ENCODE results near the gene RHBG. TPM values are rescaled to one million over a fixed set of nuclear protein-coding genes. Genes with fewer than 3 reads are reported as not detected.
"Not testable (repeated sequence)": the region's sequence is repeated elsewhere in the genome, so short reads cannot be mapped to it uniquely, and the experiment has no call there.

Gene RHBG
- total and polyA plus RNA-seq, 9 donors = 0.13 to 1.2 (median 0.49) TPM; not detected in 6

DNA sequence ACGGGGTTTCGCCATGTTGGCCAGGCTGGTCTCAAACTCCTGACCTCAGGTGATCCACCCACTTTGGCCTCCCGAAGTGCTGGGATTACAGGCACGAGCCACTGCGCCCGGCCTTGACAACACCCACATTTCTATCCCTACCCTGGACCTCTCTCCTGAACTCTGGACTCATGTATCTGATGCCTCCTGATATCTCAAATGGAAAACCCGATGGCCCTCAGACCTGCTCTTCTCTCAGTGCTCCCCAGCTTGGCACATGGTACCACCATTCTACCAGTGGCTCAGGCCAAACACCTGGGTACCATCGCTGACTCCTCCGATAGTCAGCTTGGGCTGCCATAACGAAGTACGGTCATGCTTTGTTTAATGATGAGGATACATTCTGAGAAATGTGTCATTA, 8.5 kb upstream of the RHBG start:
- no peaks in the 10 kb centered on the region for H3K4me1 ChIP-seq (ENCODE audit: control insufficient read depth, insufficient read depth, low read length)
- H3K9me3 ChIP-seq (replicated peaks; ENCODE audit: control insufficient read depth, low read depth, low read length) = no peaks in the 10 kb centered on the region
- H3K27me3 ChIP-seq (ENCODE audit: control insufficient read depth, insufficient read depth, low read length) = peaks cover 28% of the 10 kb centered on the region
- no peaks in the 10 kb centered on the region for H3K36me3 ChIP-seq (ENCODE audit: control insufficient read depth, insufficient read depth, low read length)
- no peak overlapping the region for H3K27ac ChIP-seq (ENCODE audit: low read length)
- no peak overlapping the region for H3K4me3 ChIP-seq (ENCODE audit: low read length)
- WGBS (ENCODE audit: insufficient coverage) = 89% methylated on average over 6 of the region's 11 CpGs
- DNase-seq = no peak

DNA sequence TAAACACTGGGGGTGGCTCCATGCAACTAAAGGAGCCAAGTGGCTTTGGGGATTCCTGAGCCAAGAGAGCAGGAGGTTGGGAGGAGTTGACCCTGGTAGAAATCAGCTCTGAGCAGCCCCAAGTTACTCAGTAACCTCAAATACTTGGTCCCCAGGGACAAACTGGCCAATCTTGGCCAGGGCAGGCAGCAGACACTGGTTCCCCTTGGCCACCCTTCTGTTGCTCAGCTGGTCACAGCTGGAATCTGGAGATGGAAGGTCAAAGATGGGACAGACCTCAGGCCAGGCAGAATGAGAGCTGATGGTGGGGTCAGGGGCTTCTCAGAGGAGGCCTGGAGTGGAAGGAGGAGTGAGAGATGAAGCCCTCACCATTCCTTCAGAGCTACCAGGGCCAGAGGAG, 3.3 kb upstream of the RHBG start:
- Histone ChIP-seq H3K27me3 (ENCODE audit: control insufficient read depth, insufficient read depth, low read length) (peaks cover 48% of the 10 kb centered on the region), H3K9me3 (replicated peaks; ENCODE audit: control insufficient read depth, low read depth, low read length) (no peaks in the 10 kb centered on the region), H3K27ac (ENCODE audit: low read length) (no peak overlapping the region), H3K4me3 (ENCODE audit: low read length) (no peak overlapping the region), H3K36me3 (ENCODE audit: control insufficient read depth, insufficient read depth, low read length) (no peaks in the 10 kb centered on the region), H3K4me1 (ENCODE audit: control insufficient read depth, insufficient read depth, low read length) (peaks cover 9% of the 10 kb centered on the region)
- DNase-seq = no peak

DNA sequence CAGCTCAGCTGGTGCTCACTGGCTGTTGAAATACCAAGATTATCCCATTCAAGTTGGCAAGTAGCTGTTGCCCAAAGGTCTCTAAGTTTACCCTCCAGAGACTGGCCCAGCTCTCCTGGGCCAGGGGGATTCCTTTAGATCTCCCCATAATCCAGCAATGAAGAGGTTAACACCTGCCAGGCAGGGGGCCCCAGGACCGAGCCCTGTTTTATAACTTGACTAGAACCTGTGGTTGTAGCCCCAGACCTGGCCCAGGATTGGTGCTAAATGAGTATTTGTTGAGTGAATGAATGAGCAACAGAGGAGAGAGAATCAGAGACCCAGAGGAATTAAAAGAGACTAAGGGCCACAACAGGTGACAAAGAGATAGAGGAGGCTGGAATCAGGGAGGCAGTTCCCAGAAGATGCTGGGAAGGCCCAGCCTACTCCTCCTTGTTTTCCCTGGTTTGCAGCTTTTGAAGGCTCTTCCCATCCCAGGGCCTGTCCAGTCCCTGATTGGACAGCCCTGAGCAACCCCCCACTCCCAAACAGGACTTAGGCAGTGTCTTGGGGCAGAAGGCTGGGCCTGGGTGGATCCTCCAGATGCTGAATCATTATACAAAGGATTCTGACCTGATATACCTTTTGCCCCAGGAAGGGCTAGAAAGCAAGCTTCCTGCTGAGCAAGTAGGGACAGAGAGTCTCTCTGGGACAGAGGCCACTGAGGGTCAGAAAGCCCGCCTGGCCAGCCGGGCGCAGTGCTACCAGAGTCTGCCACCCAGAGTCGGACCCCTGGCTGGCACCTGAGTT, 2.4 kb upstream of the RHBG start:
- Histone ChIP-seq H3K27ac (ENCODE audit: low read length) (no peak overlapping the region), H3K36me3 (ENCODE audit: control insufficient read depth, insufficient read depth, low read length) (no peaks in the 10 kb centered on the region), H3K4me1 (ENCODE audit: control insufficient read depth, insufficient read depth, low read length) (peaks cover 9% of the 10 kb centered on the region), H3K4me3 (ENCODE audit: low read length) (no peak overlapping the region), H3K27me3 (ENCODE audit: control insufficient read depth, insufficient read depth, low read length) (peaks cover 54% of the 10 kb centered on the region), H3K9me3 (replicated peaks; ENCODE audit: control insufficient read depth, low read depth, low read length) (no peaks in the 10 kb centered on the region)
- WGBS (ENCODE audit: insufficient coverage) = 65% methylated on average over 5 of the region's 5 CpGs
- no peak for DNase-seq

DNA sequence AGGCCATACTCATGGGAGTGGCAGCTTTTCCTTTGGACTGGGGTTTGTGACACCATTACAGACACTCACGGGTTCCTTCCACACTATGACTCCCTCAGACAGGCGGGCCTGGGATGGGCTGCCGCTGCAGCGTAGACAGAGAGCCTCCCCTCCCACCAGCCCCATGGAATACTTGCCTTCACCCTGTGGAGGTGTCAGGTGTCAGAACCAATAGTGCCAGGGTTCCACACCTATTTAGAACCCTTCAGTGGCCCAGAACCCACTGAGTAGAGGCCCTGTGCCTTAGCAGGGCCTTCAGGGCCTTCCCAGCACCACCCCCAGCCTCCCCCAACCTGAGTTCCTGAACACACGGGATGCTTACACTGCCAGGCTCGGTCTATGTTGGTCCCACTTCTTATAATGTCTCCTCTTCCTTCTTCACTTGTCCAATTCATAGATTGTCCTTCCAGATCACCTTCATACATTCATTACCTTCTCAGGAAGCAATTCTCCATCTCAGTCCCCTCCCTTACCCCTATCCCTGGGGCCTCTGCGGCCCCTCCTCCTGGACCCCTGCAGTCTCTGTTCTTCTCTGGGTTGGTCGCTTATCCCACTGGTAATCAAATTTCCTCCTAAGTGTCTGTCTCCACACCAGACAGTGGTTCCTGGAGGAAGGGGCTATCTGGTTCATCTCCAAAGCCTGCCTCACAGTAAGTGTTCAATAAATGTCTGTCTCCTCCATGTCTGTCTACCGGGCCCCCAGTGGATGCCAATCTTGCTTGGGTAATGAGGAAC, 1.4 kb upstream of the RHBG start:
- Histone ChIP-seq H3K4me1 (ENCODE audit: control insufficient read depth, insufficient read depth, low read length) (peaks cover 9% of the 10 kb centered on the region), H3K27me3 (ENCODE audit: control insufficient read depth, insufficient read depth, low read length) (peaks cover 62% of the 10 kb centered on the region), H3K9me3 (replicated peaks; ENCODE audit: control insufficient read depth, low read depth, low read length) (no peaks in the 10 kb centered on the region), H3K27ac (ENCODE audit: low read length) (no peak overlapping the region), H3K4me3 (ENCODE audit: low read length) (no peak overlapping the region), H3K36me3 (ENCODE audit: control insufficient read depth, insufficient read depth, low read length) (no peaks in the 10 kb centered on the region)
- 51% methylated on average over 5 of the region's 9 CpGs for WGBS (ENCODE audit: insufficient coverage)
- DNase-seq = no peak

DNA sequence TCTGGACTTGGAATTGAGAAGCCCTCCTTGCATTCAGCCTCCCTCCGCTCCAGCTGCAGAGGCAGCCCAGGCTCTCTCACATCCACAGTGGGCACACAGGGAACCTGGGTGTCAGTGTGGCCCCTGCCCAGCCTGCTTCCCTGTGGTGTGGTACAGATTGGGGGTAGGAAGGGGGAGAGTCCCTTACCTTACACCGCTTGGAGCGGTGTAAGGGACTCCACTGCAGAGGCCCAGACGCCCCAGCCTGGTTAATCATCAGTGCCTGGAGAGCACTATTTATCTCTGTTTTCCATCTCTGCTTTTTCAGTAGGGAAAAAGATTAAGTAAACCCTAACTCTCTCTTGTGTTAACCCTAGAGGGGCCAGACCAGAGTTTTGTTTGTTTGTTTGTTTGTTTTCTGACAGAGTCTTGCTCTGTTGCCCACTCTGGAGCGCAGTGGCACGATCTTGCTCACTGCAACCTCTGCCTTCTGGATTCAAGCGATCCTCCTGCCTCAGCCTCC, 803 bp upstream of the RHBG start:
- no peak overlapping the region for H3K4me3 ChIP-seq (ENCODE audit: low read length)
- no peak overlapping the region for H3K27ac ChIP-seq (ENCODE audit: low read length)
- H3K36me3 ChIP-seq (ENCODE audit: control insufficient read depth, insufficient read depth, low read length) = no peaks in the 10 kb centered on the region
- no peak for DNase-seq
- H3K4me1 ChIP-seq (ENCODE audit: control insufficient read depth, insufficient read depth, low read length) = peaks cover 9% of the 10 kb centered on the region
- no peaks in the 10 kb centered on the region for H3K9me3 ChIP-seq (replicated peaks; ENCODE audit: control insufficient read depth, low read depth, low read length)
- peaks cover 66% of the 10 kb centered on the region for H3K27me3 ChIP-seq (ENCODE audit: control insufficient read depth, insufficient read depth, low read length)
- 90% methylated on average over 2 of the region's 7 CpGs for WGBS (ENCODE audit: insufficient coverage)

DNA sequence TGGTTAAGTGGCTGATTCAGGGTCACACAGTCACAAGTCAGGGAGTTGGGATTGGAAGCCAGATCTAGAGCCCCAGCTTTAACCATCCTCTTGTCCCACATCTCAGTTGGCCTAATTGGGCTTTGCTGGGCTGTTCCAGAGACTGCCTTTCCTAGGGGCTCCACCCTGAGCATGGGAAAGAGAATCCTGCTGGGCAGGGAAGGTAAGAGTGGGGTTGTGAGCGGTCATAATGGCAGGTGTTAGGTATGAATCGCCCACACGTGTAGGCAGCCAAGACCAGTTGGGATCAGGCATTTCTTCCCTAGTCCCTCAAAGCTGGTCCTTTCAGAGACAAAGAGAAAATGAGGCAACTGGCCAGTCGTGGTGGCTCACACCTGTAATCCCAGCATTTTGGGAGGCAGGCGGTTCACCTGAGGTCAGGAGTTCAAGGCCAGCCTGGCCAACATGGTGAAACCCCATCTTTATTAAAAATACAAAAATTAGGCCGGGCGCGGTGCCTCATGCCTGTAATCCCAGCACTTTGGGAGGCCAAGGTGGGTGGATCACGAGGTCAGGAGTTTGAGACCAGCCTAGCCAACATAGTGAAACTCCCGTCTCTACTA, 775 bp downstream of the RHBG start:
- H3K4me3 ChIP-seq (ENCODE audit: low read length); H3K27ac ChIP-seq (ENCODE audit: low read length); H3K4me1 ChIP-seq (ENCODE audit: control insufficient read depth, insufficient read depth, low read length); DNase-seq; H3K36me3 ChIP-seq (ENCODE audit: control insufficient read depth, insufficient read depth, low read length); H3K9me3 ChIP-seq (replicated peaks; ENCODE audit: control insufficient read depth, low read depth, low read length): not testable (repeated sequence)
- H3K27me3 ChIP-seq (ENCODE audit: control insufficient read depth, insufficient read depth, low read length) = peaks cover 63% of the 10 kb centered on the region
- WGBS (ENCODE audit: insufficient coverage) = 94% methylated on average over 4 of the region's 10 CpGs

DNA sequence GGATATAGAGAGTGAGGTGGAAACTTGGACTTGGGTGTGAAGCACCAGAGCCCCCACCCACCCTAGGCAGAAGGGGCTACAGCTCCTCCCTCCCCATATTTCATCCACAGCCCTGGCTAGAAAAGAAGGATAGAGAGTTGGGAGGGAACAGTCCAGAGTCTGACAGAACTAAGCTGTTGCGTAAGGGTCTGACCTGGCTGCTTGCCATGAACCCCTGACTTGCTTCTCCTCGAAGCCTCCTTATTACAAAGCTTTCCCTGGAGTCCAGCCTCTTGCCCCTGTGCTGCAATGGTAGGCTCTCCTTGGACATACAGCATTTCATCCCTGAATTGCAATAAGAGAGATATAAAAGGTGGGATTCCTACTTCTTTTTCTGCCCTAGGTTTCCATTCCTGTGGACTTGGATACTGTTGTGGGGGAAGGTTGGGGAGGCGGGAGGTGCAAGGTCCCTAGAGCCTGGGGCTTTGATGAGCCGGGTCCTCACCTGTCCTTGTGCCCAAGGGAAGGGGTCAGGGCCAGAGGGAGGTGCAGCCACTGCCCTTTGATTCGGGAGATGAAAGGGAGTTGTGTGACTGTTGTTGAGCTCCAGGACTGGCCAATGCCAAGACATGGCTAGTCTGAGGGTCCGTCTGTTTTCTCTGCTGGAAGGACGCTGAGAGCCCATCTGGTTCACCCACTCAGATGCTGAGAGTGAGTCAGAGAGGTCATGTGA, 2.7 kb downstream of the RHBG start:
- H3K4me1 ChIP-seq (ENCODE audit: control insufficient read depth, insufficient read depth, low read length) = peaks cover 9% of the 10 kb centered on the region
- no peaks in the 10 kb centered on the region for H3K9me3 ChIP-seq (replicated peaks; ENCODE audit: control insufficient read depth, low read depth, low read length)
- no peak for DNase-seq
- no peaks in the 10 kb centered on the region for H3K36me3 ChIP-seq (ENCODE audit: control insufficient read depth, insufficient read depth, low read length)
- H3K27ac ChIP-seq (ENCODE audit: low read length) = no peak overlapping the region
- no peak overlapping the region for H3K4me3 ChIP-seq (ENCODE audit: low read length)
- WGBS (ENCODE audit: insufficient coverage) = 34% methylated on average over 7 of the region's 7 CpGs
- H3K27me3 ChIP-seq (ENCODE audit: control insufficient read depth, insufficient read depth, low read length) = peaks cover 54% of the 10 kb centered on the region

DNA sequence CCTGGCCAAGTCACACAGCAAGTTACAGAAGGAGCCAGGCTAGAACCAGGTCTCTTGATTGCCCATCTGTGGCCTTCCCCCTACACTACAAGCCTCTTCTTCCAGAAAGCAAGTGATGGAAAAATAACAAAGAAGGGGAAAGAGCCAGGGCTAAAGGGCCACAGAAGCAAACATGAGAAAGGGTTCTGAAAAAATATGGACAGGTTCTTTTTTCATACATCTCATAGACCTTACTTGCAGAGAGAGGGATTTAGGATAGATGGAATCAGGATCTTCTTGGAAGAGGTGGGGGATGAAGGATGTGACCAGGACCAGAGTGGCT, 3.2 kb downstream of the RHBG start:
- Histone ChIP-seq H3K4me3 (ENCODE audit: low read length) (no peak overlapping the region), H3K9me3 (replicated peaks; ENCODE audit: control insufficient read depth, low read depth, low read length) (no peaks in the 10 kb centered on the region), H3K27ac (ENCODE audit: low read length) (no peak overlapping the region), H3K36me3 (ENCODE audit: control insufficient read depth, insufficient read depth, low read length) (no peaks in the 10 kb centered on the region), H3K27me3 (ENCODE audit: control insufficient read depth, insufficient read depth, low read length) (peaks cover 49% of the 10 kb centered on the region), H3K4me1 (ENCODE audit: control insufficient read depth, insufficient read depth, low read length) (peaks cover 9% of the 10 kb centered on the region)
- DNase-seq = no peak

DNA sequence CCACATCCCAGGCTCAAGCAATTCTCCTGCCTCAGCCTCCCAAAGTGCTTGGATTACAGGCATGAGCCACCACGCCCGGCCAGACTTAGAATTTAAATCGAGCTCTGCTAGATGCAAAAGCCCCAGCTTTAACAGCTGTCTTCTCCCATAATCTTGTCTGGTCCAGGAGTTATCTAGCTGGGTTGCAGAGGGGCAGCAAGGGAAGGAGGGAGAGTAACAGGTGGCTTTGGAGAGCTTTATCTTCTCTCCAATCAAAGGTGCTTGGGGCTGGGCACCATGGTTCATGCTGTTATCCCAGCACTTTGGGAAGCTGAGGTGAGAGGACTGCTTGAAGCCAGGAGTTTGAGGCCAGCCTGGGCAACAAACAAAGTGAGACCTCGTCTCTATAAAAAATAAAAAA, 3.9 kb downstream of the RHBG start:
- Histone ChIP-seq H3K4me1 (ENCODE audit: control insufficient read depth, insufficient read depth, low read length) (peaks cover 9% of the 10 kb centered on the region), H3K9me3 (replicated peaks; ENCODE audit: control insufficient read depth, low read depth, low read length) (no peaks in the 10 kb centered on the region), H3K27me3 (ENCODE audit: control insufficient read depth, insufficient read depth, low read length) (peaks cover 45% of the 10 kb centered on the region), H3K27ac (ENCODE audit: low read length) (no peak overlapping the region), H3K36me3 (ENCODE audit: control insufficient read depth, insufficient read depth, low read length) (no peaks in the 10 kb centered on the region), H3K4me3 (ENCODE audit: low read length) (no peak overlapping the region)
- WGBS (ENCODE audit: insufficient coverage) = no CpG with 5 or more reads among the region's 4 CpGs
- DNase-seq = no peak

DNA sequence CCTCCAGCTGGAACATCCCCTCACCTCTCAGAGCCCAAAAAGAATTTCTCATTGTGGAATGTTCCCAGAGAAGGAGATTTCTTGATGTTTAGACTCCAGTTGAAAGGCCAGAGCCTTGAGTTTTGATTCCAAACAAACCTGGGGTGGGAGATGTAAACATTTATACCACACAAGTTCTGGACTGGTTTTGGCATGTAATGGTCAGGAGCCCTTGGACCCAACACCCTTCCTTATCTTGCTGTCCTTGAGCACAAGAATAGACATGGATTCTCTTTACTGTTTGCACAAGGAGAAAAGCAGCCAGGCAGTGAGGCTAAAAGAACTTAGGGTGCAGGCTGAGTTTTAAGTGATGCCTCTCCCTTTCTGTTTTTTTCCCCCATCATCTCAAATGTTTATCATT, 4.5 kb downstream of the RHBG start:
- Histone ChIP-seq H3K27me3 (ENCODE audit: control insufficient read depth, insufficient read depth, low read length) (peaks cover 39% of the 10 kb centered on the region), H3K9me3 (replicated peaks; ENCODE audit: control insufficient read depth, low read depth, low read length) (no peaks in the 10 kb centered on the region)

More for the DNA sequence above, 4.5 kb downstream of the RHBG start:
- Histone ChIP-seq H3K36me3 (ENCODE audit: control insufficient read depth, insufficient read depth, low read length) (no peaks in the 10 kb centered on the region), H3K4me3 (ENCODE audit: low read length) (no peak overlapping the region), H3K4me1 (ENCODE audit: control insufficient read depth, insufficient read depth, low read length) (peaks cover 9% of the 10 kb centered on the region), H3K27ac (ENCODE audit: low read length) (no peak overlapping the region)
- no peak for DNase-seq
